ENCODE results near the gene CAMK2A.

Gene CAMK2A

GRCh38 chr5:150299571-150300327, 10.2 kb upstream of the CAMK2A start:
- no peak for DNase-seq

- DNase-seq: no peak
These were observed 9.3 kb upstream of the CAMK2A start for GRCh38 chr5:150298701-150299451.

- DNase-seq: no peak
These were observed 8.5 kb upstream of the CAMK2A start for GRCh38 chr5:150297934-150298595.

GRCh38 chr5:150297236-150297890, 7.8 kb upstream of the CAMK2A start:
- DNase-seq: no peak

GRCh38 chr5:150296496-150296895, 6.9 kb upstream of the CAMK2A start:
- DNase-seq: no peak

GRCh38 chr5:150295741-150296486, 6.3 kb upstream of the CAMK2A start:
- DNase-seq: no peak

- DNase-seq: peak; percentile 9
These were observed 5.6 kb upstream of the CAMK2A start for GRCh38 chr5:150295172-150295634.

GRCh38 chr5:150294551-150295071, 5.0 kb upstream of the CAMK2A start:
- no peak for DNase-seq

- no peak for DNase-seq
These were observed 3.7 kb upstream of the CAMK2A start for GRCh38 chr5:150293091-150293941.

- no peak for DNase-seq
These were observed 2.1 kb upstream of the CAMK2A start for GRCh38 chr5:150291388-150292385.

- no peak for DNase-seq
These were observed 782 bp downstream of the CAMK2A start for GRCh38 chr5:150288791-150289190.

- DNase-seq: no peak
These were observed 1.2 kb downstream of the CAMK2A start for GRCh38 chr5:150288361-150288760.

- DNase-seq: no peak
These were observed 2.8 kb downstream of the CAMK2A start for GRCh38 chr5:150286820-150287219.

- no peak for DNase-seq
These were observed 4.5 kb downstream of the CAMK2A start for GRCh38 chr5:150285114-150285513.

- DNase-seq: no peak
These were observed 5.3 kb downstream of the CAMK2A start for GRCh38 chr5:150284311-150284710.

- no peak for DNase-seq
These were observed 5.7 kb downstream of the CAMK2A start for GRCh38 chr5:150283904-150284303.

GRCh38 chr5:150281987-150282386, 7.6 kb downstream of the CAMK2A start:
- DNase-seq: no peak

- no peak for DNase-seq
These were observed 10.1 kb downstream of the CAMK2A start for GRCh38 chr5:150279330-150280020.

- no peak for DNase-seq
These were observed 10.7 kb downstream of the CAMK2A start for GRCh38 chr5:150278916-150279315.
